HG02571 (cell line): ENCODE data around the gene FMN2.

Experiments
- ATAC-seq: cut with Tn5 transposase; IDR thresholded peaks from one replicate; pipeline ENCODE4 v1.9.1; 2021; ENCODE audit warnings: mild to moderate bottlenecking, moderate library complexity; ENCODE audit not compliant: unreplicated experiment

FMN2 gene

DNA sequence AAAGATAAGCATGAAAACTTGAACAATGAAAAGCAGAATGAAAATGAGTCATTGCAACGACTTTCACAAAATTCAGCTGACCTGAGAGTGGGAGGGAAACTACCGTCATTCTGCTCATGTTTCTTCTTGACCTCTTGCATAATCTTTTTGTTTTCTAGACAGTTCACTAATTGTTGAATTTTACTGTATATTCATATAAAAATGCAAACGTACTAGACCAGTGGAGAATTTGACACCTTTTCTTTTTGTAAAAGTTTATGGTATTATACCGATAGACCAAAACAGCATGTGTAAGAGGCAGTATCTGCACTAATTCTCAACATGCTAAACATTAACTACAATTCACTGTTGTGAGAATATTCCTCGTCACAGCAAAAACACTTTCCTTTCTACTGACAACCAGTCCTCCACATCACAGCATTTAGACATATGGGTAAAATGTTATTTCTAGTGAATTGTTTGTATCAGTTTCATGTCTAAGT, 382.5 kb downstream of the FMN2 start:
- no peak for ATAC-seq

DNA sequence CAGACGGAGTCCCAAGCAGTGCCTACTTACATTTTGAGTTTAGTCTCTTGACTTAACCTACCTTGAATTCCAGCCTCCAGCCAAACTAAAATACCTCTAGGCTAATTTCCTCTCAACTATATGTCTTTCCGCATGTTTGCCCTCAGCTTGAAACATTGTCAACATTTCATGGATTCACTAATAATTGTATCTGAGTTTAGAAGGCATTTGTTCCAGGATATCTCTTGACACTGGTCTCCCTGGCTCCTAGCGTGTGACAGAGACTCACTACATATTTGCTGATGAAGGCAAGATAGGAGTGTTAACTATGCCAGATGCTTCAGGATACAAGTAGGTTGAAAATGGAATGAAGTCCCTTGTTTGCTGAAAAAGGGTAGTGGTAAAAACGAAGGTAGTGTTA, 384.1 kb downstream of the FMN2 start:
- ATAC-seq, result no peak

DNA sequence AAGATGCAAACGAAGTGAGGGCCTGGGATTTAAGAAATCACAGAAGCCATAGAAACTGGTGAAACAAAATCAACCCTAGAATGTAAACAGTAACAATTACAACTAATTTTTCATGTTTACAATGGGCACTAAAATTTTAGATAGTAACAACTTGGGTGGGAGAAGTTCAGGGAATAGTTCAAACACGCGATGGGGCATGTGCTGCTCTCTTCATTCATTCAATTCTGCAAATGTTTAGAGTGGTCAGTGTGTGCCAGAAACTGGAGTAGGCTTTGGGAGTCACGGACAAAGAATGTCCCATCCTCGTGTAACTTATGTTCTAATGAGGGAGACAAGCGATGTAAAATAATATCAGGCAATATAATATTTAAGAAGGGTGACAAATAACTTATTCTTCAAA, 386.9 kb downstream of the FMN2 start:
- ATAC-seq, result no peak

DNA sequence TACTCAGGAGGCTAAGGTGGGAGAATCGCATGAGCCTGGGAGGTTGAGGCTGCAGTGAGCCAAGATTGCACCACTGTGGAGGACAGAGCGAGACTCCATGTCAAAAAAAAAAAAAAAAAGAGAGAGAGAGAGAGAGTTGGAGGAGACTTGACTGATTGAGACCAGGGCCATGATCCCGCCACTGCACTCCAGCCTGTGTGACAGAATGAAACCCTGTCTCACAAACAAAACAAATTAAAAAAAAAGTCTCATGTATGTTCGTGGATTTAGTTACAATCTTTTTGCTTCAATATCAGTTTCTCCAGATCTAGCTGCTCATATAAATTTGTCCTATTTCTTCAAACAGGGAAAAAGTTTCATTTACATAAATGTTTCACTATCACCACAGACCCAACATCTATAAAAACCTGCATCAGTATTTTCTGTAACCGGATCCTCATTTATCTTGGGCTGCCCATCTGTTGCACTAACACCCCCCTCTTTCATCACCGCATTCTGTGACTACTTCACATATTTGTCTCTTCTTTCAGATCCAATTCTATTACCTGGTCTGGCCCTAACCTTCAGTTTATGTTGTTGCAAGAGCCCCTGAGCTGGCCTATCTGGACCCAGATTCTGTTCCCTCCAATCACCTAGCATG, 393.2 kb downstream of the FMN2 start:
- no peak for ATAC-seq

DNA sequence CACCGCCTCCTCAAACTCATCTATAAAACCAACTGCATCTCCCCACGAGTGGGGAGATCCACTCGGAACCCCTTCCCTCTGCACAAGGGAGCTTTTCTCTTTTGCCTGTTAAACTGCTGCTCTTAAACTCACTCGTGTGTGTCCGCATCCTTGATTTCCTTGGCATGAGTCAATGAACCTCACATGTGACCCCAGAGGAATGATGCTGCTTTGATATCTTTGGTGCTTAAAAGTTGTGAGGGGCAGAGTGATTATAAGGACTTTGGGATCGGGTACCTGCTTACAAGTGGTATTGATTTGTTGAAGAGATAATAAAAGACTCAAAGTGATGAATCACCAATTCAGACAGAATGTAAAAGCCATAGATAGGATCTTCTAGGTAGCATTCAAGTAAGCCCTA, 394.9 kb downstream of the FMN2 start:
- no peak for ATAC-seq

DNA sequence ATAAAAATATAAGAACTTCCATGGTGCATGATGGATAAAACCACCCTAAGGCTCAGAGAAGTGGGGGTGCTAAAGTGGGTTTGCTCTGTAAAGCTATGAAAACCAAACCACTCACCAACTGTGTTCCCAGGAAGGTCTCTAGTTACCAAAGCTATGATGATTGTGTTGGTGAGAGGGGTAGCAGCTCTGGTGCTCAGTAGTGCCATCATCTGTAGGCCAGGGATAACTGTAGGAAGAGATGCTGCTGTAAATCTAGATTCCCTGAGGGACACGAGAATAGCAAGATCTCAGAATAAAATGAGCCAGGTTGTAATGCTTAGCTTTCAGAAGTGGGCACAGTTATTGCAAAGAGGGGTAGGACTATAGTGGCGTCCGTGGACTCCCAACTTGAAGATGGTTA, 395.8 kb downstream of the FMN2 start:
- ATAC-seq, result no peak

DNA sequence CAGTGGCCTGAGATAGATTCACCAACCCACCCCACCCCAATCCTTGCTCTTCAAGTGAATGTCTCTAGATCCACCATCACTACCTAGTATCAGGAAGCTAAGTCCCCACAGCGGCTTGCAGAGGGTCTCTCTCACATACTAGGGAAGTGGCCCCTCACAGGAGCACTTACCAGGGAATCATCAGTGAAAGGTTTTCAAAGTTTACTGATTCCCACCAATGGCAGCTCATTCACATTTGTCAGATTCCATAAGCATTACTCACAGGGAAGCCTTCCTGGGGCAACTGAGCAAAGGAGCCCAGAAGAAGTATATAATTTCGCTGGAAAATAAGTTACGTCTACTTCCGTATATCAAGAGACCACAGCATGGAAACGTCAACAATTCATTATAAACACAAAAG, 399.5 kb downstream of the FMN2 start:
- no peak for ATAC-seq

DNA sequence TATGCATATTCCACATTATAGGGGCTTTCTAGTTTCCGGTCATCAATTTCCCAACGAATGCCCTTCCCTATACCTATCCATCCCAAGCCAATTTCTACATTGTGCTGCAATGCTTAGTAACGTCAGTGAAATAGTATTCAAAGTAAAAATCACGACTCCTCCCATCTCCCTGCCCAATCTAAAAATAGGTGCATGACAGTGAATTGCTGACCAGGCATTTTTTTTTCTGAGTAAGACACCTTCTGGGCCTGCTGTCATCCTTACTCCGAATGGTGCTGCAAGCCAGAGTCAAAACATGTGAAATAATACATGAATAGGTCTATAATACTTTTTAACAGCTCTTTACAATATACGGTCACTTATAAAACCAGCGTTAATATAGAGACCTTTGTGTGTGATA, 400.1 kb downstream of the FMN2 start:
- ATAC-seq, result no peak

DNA sequence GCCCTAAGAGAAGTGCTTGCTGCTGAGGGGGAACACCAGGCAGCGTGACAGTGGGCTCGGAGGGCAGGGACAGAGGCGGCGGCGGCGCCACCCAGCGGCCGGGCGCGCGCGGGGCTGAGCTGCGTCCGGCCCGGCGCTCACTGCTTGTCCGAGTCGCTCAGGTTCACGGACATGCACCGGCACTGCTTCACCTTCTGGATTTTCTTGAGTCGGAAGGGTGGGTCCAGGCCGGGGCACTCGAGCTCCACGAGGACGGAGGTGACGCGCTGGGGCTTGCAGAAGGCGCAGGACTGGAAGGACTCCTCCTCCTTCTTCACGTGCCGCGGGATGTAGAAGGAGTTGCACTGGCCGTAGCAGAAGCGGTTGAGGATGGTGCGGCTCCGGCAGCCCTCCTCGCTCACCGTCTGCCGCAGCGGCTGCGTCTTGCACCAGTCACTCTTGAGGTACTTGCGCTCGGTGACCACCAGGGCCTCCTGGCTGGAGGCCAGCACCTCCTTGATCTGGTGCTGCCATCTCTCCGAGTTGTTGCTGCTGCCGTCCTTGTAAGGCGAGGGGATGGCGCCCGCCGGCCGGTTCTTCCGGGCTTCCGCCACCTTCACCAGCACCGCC, 401.3 kb downstream of the FMN2 start:
- no peak for ATAC-seq

DNA sequence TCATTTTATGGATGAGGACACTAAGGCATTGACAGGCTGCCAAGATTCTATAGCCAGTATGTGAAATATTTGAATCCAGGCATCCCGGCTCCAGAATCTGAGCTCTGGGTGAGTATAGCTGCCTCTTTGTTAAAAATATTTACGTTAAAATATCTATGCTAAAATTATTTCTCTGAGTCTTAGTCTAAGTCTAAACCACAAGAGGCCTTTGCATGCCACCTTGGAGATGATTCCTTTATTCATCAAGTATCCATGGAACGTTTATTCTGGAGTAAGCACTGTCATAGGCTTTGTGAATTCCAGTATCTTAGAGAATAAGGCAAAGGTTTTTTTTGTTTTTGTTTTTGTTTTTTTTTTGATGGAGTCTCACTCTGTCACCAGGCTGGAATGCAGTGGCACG, 403.9 kb downstream of the FMN2 start:
- ATAC-seq, result no peak

DNA sequence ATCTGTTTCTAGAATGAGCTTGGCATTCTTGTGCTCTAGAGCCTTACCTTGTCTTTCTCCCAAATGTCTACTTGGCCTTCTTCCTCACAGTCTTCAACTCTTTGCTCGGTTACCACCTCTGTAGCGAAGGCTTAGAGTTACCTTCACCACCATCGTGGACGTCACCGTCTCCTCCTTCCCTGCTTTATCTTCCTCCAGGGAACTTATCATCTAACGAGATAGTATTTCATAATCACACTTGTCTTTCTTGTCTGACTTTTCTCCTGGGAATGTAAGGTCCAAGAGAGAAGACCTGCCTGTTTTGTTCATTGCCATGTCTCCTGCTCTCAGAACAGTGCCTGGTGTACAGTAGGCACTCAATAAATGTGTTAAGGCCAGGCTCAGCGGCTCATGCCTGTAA, 404.7 kb downstream of the FMN2 start:
- no peak for ATAC-seq

DNA sequence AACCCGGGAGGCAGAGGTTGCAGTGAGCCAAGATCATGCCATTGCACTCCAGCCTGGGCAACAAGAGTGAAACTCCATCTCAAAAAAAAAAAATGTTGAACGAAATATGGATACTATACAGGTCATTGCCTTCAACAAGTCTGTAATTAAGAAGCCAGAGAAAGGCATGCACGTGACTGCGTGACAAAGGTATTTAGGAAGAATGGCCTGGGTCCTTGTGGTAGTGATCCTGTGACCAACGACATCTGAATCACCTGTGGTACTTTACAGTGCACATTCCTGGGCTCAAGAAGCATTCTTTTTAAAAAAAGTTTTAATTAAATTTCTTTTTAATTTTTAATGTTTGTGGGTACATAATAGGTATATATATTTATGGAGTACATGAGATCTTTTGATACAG, 405.3 kb downstream of the FMN2 start:
- no peak for ATAC-seq

DNA sequence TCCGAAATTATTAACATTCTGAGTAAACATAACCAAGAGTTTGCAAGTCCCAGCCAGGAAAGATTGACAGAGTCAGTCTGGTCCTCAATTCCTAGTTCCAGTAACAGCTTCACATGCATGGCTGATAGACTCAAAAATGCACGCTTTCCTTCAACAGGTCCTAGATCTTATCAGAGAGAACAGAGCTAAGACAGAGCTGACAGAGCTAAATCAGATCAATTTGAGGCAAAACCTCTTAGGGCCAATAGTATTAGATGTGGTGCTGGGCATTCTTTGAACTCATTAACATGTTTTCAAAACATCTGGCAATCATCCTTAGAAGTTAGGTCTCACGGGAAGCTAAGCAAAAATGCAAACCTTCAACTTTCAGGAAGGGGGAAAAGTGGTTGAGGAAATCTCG, 406.2 kb downstream of the FMN2 start:
- ATAC-seq, result no peak

DNA sequence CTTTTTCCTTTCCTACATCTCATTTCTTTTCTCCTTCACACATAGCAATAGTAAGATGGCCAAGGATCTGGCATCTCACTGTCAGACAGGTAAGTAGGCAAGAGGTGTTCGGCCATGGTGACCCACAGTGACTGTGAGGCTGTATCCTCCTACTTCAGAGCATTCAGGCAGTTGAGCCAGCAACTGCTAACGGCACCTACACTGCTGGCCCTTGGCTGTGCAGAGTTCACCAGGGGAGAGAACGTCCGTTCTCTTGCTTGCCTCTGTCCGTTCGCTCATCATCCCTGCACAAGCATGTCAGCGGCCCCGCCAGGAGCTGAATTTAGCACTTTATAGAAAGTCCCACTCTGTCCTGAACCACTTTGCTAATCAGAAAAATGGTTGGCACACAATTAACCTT, 406.7 kb downstream of the FMN2 start:
- ATAC-seq, result no peak

DNA sequence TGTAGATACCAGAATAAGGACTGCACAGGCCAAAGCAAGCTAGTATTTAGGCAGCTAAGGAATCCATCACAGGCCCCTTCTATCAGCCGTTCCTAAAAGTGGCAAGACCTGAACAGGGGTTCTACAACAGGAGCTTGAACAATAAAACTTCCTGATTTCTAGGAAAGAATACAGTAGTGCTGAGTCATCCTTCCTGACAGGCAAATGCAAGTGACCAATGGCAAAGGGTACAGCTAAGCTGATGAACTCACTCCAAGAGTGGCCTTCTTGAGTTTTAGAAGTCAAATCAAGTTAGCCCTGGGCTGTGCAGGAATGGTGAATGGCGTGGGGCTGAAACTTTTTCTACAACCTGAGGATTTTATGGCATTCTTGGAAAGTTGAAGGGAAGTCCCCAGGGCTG, 407.3 kb downstream of the FMN2 start:
- ATAC-seq, result no peak

DNA sequence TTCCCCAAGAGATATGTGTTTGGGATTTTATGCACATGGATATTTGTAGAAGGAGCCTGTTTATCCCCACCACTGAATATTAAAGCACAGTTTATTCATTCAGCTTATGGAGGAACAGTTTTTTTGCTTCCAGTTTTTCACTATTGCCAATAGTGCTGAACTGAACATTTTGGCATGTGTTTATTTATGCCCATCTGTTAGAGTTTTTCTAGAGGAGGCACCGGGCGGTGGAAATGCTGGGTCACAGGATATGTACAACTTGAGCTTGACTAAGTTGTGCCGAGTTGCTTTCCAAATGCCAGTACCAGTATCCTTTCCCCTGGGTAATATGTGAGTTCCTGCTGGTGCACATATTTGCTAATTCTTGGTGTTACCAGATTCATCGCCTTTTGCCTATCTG, 409.0 kb downstream of the FMN2 start:
- no peak for ATAC-seq

DNA sequence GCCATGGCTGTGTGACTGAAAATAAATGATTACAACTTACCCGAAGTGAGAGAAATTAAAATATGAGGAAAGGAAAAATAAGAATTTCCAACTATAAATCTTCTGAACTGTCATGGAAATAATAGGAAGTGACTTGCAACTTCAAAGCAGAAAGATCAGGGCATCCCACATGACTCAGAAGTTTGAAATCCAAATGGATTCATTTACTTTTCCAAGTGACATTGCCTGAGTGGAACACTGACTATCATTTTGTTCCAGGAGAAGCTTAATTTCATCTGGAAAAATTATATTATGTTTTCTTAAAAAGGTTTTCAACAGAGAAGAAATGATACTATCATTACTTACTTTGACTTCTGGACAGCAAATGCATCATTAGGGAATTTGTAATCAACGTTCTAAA, 409.4 kb downstream of the FMN2 start:
- ATAC-seq, result no peak

DNA sequence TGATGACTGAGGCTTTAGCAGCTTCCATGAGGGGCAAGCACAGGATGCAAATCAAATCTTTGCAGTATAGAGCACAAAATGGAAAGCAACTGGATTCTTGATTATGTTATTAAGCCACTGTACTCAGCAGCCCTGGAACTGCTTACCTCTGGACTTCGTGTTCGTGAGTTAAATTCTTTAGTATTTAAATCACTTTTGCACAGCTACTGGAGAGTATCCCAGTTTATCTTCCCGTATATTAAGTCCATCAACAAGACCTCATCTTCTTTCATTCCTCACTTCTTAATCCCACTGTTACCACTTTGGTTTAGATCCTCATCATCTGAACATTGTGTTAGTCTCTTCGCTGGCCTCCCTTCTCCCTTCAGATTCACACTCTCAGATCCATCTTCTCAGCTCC, 411.4 kb downstream of the FMN2 start:
- no peak for ATAC-seq

DNA sequence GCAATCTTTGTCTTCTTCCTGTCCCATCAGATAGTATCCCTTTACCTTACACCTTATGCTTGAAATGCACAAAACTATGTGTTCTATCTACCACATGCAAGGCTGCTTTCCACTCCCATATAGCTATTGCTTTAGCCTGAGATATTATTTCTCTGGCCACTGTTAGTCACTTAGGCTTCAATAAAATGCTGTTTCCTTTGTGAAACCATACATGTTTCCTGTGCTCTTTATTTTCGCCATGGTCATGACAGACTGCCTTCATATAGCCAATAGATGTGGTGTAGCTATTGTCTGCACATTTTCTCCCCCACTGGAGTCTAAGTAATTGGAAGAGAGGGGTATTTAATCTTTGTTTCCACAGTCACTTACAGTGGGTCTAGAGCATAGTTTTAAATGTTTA, 411.9 kb downstream of the FMN2 start:
- ATAC-seq, result no peak

DNA sequence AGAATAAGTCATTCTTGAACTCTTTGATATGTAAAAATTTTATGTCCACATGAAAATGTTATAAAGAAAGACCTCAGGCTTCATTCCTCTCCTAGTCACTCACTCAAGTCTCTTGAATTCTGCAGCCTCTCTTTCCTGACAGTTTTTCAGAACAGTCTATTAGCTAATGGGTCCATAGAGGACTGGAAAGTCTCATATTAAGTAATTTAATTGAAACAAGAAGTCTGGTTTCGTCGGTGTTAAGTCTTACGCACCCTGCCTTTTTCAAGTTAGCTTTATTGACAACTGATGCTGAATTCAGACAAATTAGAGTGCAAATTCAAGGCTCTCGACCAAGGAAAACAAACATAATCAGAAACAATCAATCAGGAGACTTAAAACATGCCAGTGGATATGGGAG, 414.5 kb downstream of the FMN2 start:
- no peak for ATAC-seq

DNA sequence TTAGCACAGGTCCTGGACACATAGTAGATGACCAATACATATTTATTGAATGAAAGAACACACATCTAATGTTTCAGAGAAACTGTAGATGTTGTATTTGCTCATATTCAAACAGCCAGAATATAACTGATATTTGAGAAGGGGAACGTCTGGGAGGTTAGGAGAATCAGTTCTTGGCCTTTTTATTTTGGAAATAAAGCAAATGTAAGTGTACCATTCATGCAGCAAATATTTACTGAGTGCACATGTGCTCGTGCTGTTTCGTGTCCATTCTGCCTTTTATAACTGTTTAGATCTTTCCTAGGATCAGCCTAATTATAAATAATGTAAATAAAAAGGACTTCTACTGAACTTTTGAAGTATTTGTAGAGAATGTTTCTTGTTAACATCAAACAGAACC, 416.5 kb downstream of the FMN2 start:
- ATAC-seq, result no peak

DNA sequence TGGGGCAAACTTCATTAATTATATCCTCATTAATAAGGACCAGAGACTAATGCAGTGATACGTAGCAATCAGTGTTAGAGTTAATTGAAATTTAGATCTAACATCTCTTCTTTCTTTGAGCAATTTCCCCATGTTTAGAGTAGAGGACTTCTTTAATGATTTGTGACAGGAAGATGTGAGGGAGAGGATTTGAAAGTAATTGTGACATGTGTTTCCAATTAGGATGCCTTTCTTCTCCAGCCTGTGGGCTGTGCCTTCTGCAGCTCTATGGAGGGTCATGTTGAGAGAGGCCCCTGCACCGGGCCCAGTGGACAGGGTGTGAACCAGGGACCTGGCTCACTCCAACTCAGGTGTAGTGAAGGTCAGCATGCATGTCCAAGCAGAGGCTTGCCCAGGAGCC, 417.3 kb downstream of the FMN2 start:
- no peak for ATAC-seq

DNA sequence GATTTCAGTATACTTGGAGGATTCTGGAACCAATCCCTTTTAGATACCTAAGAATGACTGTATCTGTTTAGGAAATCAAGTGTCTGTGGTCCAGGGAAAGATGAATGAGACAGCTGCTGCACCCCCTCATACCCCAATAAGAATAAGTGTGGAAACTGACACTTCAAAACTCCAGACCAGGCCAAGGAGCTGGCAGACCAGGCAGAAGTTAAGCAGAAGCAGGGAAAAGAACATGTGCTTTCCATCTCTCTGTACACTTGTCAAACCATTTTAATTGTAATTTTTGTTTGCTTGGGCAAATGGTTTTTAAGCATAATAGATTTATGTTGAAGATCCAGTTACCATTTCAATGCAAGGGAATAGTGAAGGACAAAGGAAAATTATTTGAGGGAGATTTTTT, 420.1 kb downstream of the FMN2 start:
- no peak for ATAC-seq
